ENCODE results near the gene DCBLD1. TPM values are rescaled to one million over a fixed set of nuclear protein-coding genes. Genes with fewer than 3 reads are reported as not detected.

The DCBLD1 gene
- total RNA-seq, 4 donors from 2014 or later = 6.9 to 13.2 (median 10.0) TPM

DNA sequence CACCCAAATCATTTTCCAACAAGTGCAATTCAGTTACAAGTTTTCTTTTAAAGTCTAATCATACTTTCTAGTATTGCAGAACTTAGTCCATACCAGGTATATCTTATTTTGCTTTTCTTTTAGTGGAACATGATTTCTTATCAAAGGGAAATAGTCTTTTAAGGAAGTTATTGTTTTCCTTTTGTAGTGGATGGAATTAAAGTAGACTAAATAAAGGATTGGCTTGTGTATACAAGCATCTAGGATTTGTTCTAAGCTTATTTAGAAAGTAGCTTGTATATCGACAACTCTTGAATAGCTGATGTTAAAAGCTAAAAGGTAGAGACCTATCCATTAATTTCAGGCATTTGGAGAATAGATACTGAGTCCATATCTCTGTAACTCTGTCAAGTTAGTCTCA is 14.8 kb downstream of the DCBLD1 start:
- no peaks in the 10 kb centered on the region for H3K27me3 ChIP-seq
- no peaks in the 10 kb centered on the region for H3K9me3 ChIP-seq
- no peak for DNase-seq (ENCODE audit: low spot score in 2 of 2)
- H3K4me3 ChIP-seq = no peak overlapping the region
- H3K36me3 ChIP-seq = no peaks in the 10 kb centered on the region
- no peak overlapping the region for H3K27ac ChIP-seq
- H3K4me1 ChIP-seq = peaks cover 0 to 18% (median 11%) of the 10 kb centered on the region in 4 donors
- no peak for TF ChIP-seq CTCF (IDR thresholded peaks at IDR 0.05)
- TF ChIP-seq EP300 (IDR thresholded peaks at IDR 0.05) = no peak
- no peak for TF ChIP-seq POLR2A (IDR thresholded peaks at IDR 0.05)
- 82 to 86% methylated on average over 1 of the region's 1 CpG for WGBS, 2 donors

DNA sequence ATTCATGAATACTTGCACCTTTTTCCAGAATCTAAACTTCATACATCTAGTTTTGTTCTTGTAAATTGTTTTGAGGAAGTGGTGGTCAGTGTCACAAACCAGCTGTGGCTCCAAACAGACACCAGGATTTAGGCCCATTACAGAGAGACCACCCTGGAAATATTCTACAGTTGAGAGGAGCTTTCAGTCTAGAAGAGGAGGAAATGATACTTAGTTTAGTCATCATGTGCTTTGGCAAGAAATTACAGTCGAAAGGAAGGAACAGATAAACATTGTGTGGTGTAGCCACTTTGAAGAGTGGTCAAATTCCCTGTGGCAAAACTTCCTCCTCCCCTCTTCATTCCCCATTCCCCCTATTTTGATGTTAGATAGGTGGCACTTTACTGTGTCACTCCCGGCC is 15.7 kb downstream of the DCBLD1 start:
- H3K36me3 ChIP-seq = no peaks in the 10 kb centered on the region

GRCh38 chr6:117501722-117502121 is 19.2 kb downstream of the DCBLD1 start:
- no peaks in the 10 kb centered on the region for H3K36me3 ChIP-seq

More for the DNA sequence above, 15.7 kb downstream of the DCBLD1 start:
- Histone ChIP-seq H3K27me3 (no peaks in the 10 kb centered on the region), H3K27ac (peak overlapping the region in 1 of 4 donors; percentile 58), H3K4me3 (no peak overlapping the region), H3K9me3 (no peaks in the 10 kb centered on the region), H3K4me1 (peaks cover 0 to 18% (median 11%) of the 10 kb centered on the region in 4 donors)
- WGBS, 2 donors = 22 to 45% methylated on average over 2 of the region's 2 CpGs
- no peak for DNase-seq (ENCODE audit: low spot score in 2 of 2)
- TF ChIP-seq POLR2A (IDR thresholded peaks at IDR 0.05) (no peak), EP300 (IDR thresholded peaks at IDR 0.05) (no peak), CTCF (IDR thresholded peaks at IDR 0.05) (no peak)

DNA sequence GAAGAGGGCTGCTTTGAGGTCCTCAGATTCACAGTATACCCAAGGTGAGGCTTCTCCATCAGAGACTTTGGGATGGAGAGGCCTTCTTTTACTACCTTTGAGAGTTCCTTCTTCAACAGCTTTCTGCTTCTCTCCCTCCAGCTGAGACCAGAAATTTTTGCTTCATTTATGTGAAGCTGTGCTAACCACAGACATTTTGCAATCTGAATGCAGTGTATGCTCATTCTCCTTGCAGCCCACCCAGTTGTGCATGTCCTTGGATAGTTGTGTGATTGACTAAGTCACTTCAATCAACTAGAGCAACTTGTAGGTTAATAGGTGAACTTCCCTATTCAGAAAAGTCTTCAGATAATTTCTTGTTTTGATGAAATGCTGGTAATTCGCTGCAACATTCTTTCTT is 20.1 kb downstream of the DCBLD1 start:
- Histone ChIP-seq H3K36me3 (no peaks in the 10 kb centered on the region), H3K27me3 (no peaks in the 10 kb centered on the region), H3K9me3 (no peaks in the 10 kb centered on the region), H3K27ac (no peak overlapping the region), H3K4me1 (peaks cover 0 to 17% (median 6%) of the 10 kb centered on the region in 4 donors), H3K4me3 (no peak overlapping the region)
- WGBS, 2 donors = 91 to 95% methylated on average over 1 of the region's 1 CpG
- TF ChIP-seq CTCF (IDR thresholded peaks at IDR 0.05) = no peak
- no peak for TF ChIP-seq EP300 (IDR thresholded peaks at IDR 0.05)
- TF ChIP-seq POLR2A (IDR thresholded peaks at IDR 0.05) = no peak
- no peak for DNase-seq (ENCODE audit: low spot score in 2 of 2)

More at GRCh38 chr6:117501722-117502121, 19.2 kb downstream of the DCBLD1 start:
- no peak for TF ChIP-seq EP300 (IDR thresholded peaks at IDR 0.05)
- TF ChIP-seq POLR2A (IDR thresholded peaks at IDR 0.05) = no peak
- no peak for TF ChIP-seq CTCF (IDR thresholded peaks at IDR 0.05)
- Histone ChIP-seq H3K4me3 (no peak overlapping the region), H3K4me1 (peaks cover 0 to 11% (median 7%) of the 10 kb centered on the region in 4 donors), H3K27ac (no peak overlapping the region), H3K9me3 (no peaks in the 10 kb centered on the region), H3K27me3 (no peaks in the 10 kb centered on the region)
- 49 to 70% methylated on average over 2 of the region's 2 CpGs for WGBS, 2 donors
- DNase-seq (ENCODE audit: low spot score in 2 of 2) = no peak

DNA sequence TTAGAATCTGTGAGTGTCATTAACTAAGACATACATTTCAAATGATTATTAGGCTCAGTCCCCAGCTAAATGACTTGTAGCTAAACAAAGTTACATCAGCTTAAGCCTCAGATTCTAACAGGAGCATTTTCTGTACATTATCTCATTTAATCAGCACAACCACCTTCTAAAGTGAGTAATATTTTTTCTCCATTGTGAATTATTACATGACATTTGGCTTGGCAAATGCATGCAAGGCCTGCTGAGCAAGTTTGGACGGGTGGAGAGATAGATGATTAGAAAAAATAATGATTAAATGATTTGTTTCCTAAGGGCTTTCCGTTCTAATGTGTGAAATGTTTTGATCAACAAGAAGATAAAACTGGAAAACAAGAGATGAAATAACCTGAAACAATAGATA is 20.7 kb downstream of the DCBLD1 start:
- no peak for TF ChIP-seq EP300 (IDR thresholded peaks at IDR 0.05)
- TF ChIP-seq POLR2A (IDR thresholded peaks at IDR 0.05) = no peak
- no peak for TF ChIP-seq CTCF (IDR thresholded peaks at IDR 0.05)
- H3K27ac ChIP-seq = no peak overlapping the region
- H3K36me3 ChIP-seq = no peaks in the 10 kb centered on the region
- peaks cover 0 to 13% (median 4%) of the 10 kb centered on the region in 4 donors for H3K4me1 ChIP-seq
- H3K4me3 ChIP-seq = no peak overlapping the region
- no peak for DNase-seq (ENCODE audit: low spot score in 2 of 2)
- H3K9me3 ChIP-seq = no peaks in the 10 kb centered on the region
- 77 to 82% methylated on average over 2 of the region's 2 CpGs for WGBS, 2 donors
- no peaks in the 10 kb centered on the region for H3K27me3 ChIP-seq

Measured in tibial nerve (tissue), 4 donors.